B cell (primary cell): ENCODE measurements around the gene ERC2. TPM values are rescaled to one million over a fixed set of nuclear protein-coding genes. Genes with fewer than 3 reads are reported as not detected.

Source experiments
- ATAC-seq: fragments of 200-7000 bp; cut with Tn5 transposase; one replicate; pipeline ENCODE4 v1.10.0; 2021; ENCODE audit warnings: low read depth, mild to moderate bottlenecking, moderate number of reproducible peaks, moderate library complexity
- CTCF ChIA-PET: fragments of 350-600 bp; sonication (Branson Sonifier 250); formaldehyde crosslinking; loops from one replicate; lab custom pipeline; 2021; ENCODE audit warnings: antibody characterized with exemption, inconsistent platforms; lab: Charles Lee
- POLR2A ChIA-PET: fragments of 350-600 bp; sonication (Branson Sonifier 250); formaldehyde crosslinking; loops from one replicate; lab custom pipeline; 2021; ENCODE audit warnings: antibody characterized with exemption; lab: Charles Lee
- DNase-seq: peaks from one replicate; pipeline ENCODE4 v3.0.0; 2013
- H2AFZ ChIP-seq: 2 replicates; pipeline ENCODE4 v1.6.1; 2012; ENCODE audit warnings: mild to moderate bottlenecking, low read depth, low read length; ENCODE audit not compliant: insufficient read depth, poor library complexity, severe bottlenecking
- H3K27ac ChIP-seq, 2 donors: 1 replicate in 1 of 2; 2 replicates in 1 of 2; pipeline ENCODE4 v1.5.1; 2012 to 2013; ENCODE audit warnings: low read length in 2 of 2, mild to moderate bottlenecking in 2 of 2, moderate library complexity in 1 of 2
- H3K27me3 ChIP-seq, 4 experiments: fragments of 200-600 bp in 1 of 4; sonication (generic) in 1 of 4; replicated peaks in 1 of 4; 1 replicate in 2 of 4; 2 replicates in 2 of 4; pipeline versions ENCODE4 v1.6.1 to v1.7.0; 2013 to 2016; ENCODE audit warnings: low read length in 3 of 4, mild to moderate bottlenecking in 2 of 4, mixed read lengths in 1 of 4, moderate library complexity in 1 of 4; ENCODE audit not compliant: insufficient read depth in 4 of 4, control insufficient read depth in 3 of 4; ENCODE audit errors: control extremely low read depth in 1 of 4
- H3K36me3 ChIP-seq, 2 experiments: replicated peaks in 1 of 2; 1 replicate in 1 of 2; 2 replicates in 1 of 2; pipeline versions ENCODE4 v1.6.1 to v1.7.1; 2013; ENCODE audit warnings: low read length in 1 of 2; ENCODE audit not compliant: insufficient read depth in 2 of 2, control insufficient read depth in 1 of 2; ENCODE audit errors: control extremely low read depth in 1 of 2, extremely low read depth in 1 of 2
- H3K4me1 ChIP-seq, 2 donors: fragments of 200-600 bp in 1 of 2; sonication (generic) in 1 of 2; 1 replicate in 1 of 2; 2 replicates in 1 of 2; pipeline versions ENCODE4 v1.5.1 to v1.6.1; 2013 to 2017; ENCODE audit warnings: low read length in 2 of 2; ENCODE audit not compliant: control insufficient read depth in 2 of 2, insufficient read depth in 2 of 2
- H3K4me2 ChIP-seq: replicated peaks from 2 replicates; pipeline ENCODE3; 2012; ENCODE audit warnings: mild to moderate bottlenecking, low read depth, low read length; ENCODE audit not compliant: poor library complexity, severe bottlenecking
- H3K4me3 ChIP-seq, 5 experiments: fragments of 200-600 bp in 1 of 5; sonication (generic) in 1 of 5; 1 replicate in 3 of 5; 2 replicates in 2 of 5; pipeline versions ENCODE4 v1.5.1 to v1.7.0; 2011 to 2016; ENCODE audit warnings: low read length in 4 of 5, mild to moderate bottlenecking in 4 of 5, low read depth in 2 of 5, control low read depth in 1 of 5, moderate library complexity in 1 of 5; ENCODE audit not compliant: insufficient read depth in 1 of 5; ENCODE audit errors: control extremely low read depth in 1 of 5, extremely low read depth in 1 of 5
- H3K79me2 ChIP-seq: fragments of 200-600 bp; sonication (generic); one replicate; pipeline ENCODE4 v1.6.0; 2016; ENCODE audit warnings: low read length; ENCODE audit not compliant: control insufficient read depth, insufficient read depth
- H3K9ac ChIP-seq: fragments of 200-600 bp; sonication (generic); 2 replicates; pipeline ENCODE4 v1.6.1; 2017; ENCODE audit warnings: mild to moderate bottlenecking, low read length, moderate library complexity
- H3K9me3 ChIP-seq, 3 donors: one replicate each; pipeline versions ENCODE4 v1.6.1 to v1.7.1; 2013; ENCODE audit warnings: low read length in 2 of 3; ENCODE audit not compliant: control insufficient read depth in 2 of 3, insufficient read depth in 1 of 3; ENCODE audit errors: control extremely low read depth in 1 of 3
- H4K20me1 ChIP-seq: 2 replicates; pipeline ENCODE4 v1.6.0; 2012; ENCODE audit warnings: mild to moderate bottlenecking, low read length; ENCODE audit not compliant: insufficient read depth, control insufficient read depth, poor library complexity, severe bottlenecking
- H3K27ac Mint-ChIP-seq: one replicate; pipeline ENCODE4 v1.8.0; 2021; ENCODE audit warnings: mixed read lengths
- H3K27me3 Mint-ChIP-seq: one replicate; pipeline ENCODE4 v1.8.0; 2021; ENCODE audit warnings: mixed read lengths
- H3K4me1 Mint-ChIP-seq: one replicate; pipeline ENCODE4 v1.8.0; 2021; ENCODE audit warnings: mixed read lengths
- H3K4me3 Mint-ChIP-seq: one replicate; pipeline ENCODE4 v1.8.0; 2021; ENCODE audit warnings: mixed read lengths
- H3K9me3 Mint-ChIP-seq: one replicate; pipeline ENCODE4 v1.8.0; 2022; ENCODE audit warnings: mixed read lengths; ENCODE audit not compliant: insufficient read depth
- EZH2 ChIP-seq: IDR thresholded peaks from 2 replicates; pipeline ENCODE4 v1.6.1; 2012; ENCODE audit warnings: borderline replicate concordance, low read depth, mild to moderate bottlenecking, moderate library complexity, low read length; ENCODE audit not compliant: insufficient read depth, poor library complexity, severe bottlenecking
- WGBS: methylation state at CpG from one replicate; pipeline ENCODE4 v1.1.5; 2013; ENCODE audit warnings: missing lambda C conversion rate; ENCODE audit not compliant: insufficient coverage; 5-methylcytosine and 5-hydroxymethylcytosine counted together
- intact Hi-C: fragments of 100-400 bp; cut with micrococcal nuclease; formaldehyde crosslinking; loops from one replicate; pipeline ENCODE4 v1.10.0; 2022
- polyA plus RNA-seq: library from polyadenylated mRNA; depleted of rRNA; stranded (reverse); fragments of >200 nt; gene quantifications from 2 replicates; pipeline ENCODE4 v1.2.3, GENCODE V29; 2012
- total RNA-seq, 2 donors: library from RNA; stranded (reverse); fragments of 120-200 nt in 1 of 2; gene quantifications; 1 replicate in 1 of 2; 2 replicates in 1 of 2; pipeline versions ENCODE4 v1.2.3 to v1.2.4, GENCODE V29; 2013 to 2022
- TF ChIP-seq, protein P1 (sequence below): fragments of 200-600 bp; IDR thresholded peaks from one replicate; pipeline ENCODE4 v1.8.0; 2022; ENCODE audit warnings: antibody characterized with exemption, mild to moderate bottlenecking

Gene ERC2
- total and polyA plus RNA-seq, 2 donors (not counting 1 experiment from before 2014, with no cell fraction given): not detected

DNA sequence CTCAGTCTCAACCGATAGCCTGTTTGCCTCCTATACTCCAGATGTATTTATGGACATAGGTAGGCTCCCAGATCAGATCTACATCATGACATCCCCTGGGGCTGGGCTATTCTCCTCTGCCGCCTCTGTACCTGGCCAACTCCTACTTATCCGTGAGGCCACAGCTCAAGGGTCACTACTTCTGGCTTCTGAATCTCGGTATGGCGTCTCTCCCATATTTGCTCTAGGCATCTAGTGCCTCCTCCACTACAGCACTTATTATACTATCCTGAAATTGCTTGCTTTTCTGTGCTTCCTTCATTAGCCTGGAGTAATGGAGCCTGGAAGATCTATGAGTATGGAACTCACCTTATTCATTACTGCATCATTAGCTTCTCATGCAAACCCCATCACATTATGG is 808.6 kb downstream of the ERC2 start:
- Mint-ChIP-seq H3K27me3 (no peaks in the 10 kb centered on the region), H3K27ac (no peak overlapping the region), H3K4me3 (no peak overlapping the region), H3K4me1 (no peaks in the 10 kb centered on the region), H3K9me3 (no peaks in the 10 kb centered on the region)
- no peak for TF ChIP-seq EZH2
- TF ChIP-seq, protein P1, sequence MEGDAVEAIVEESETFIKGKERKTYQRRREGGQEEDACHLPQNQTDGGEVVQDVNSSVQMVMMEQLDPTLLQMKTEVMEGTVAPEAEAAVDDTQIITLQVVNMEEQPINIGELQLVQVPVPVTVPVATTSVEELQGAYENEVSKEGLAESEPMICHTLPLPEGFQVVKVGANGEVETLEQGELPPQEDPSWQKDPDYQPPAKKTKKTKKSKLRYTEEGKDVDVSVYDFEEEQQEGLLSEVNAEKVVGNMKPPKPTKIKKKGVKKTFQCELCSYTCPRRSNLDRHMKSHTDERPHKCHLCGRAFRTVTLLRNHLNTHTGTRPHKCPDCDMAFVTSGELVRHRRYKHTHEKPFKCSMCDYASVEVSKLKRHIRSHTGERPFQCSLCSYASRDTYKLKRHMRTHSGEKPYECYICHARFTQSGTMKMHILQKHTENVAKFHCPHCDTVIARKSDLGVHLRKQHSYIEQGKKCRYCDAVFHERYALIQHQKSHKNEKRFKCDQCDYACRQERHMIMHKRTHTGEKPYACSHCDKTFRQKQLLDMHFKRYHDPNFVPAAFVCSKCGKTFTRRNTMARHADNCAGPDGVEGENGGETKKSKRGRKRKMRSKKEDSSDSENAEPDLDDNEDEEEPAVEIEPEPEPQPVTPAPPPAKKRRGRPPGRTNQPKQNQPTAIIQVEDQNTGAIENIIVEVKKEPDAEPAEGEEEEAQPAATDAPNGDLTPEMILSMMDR: no peak
- no peaks in the 10 kb centered on the region for H3K79me2 ChIP-seq
- H3K27me3 ChIP-seq: no peaks in the 10 kb centered on the region
- no peak overlapping the region for H2AFZ ChIP-seq
- H3K4me2 ChIP-seq: no peak overlapping the region
- DNase-seq: no peak
- H3K4me3 ChIP-seq: no peak overlapping the region
- POLR2A ChIA-PET: no interaction called here
- no peaks in the 10 kb centered on the region for H4K20me1 ChIP-seq
- H3K4me1 ChIP-seq: no peaks in the 10 kb centered on the region
- intact Hi-C loops: no loop called here
- H3K9ac ChIP-seq: no peak overlapping the region
- no peak for ATAC-seq
- WGBS: 97% methylated on average over 2 of the region's 5 CpGs
- CTCF ChIA-PET: no interaction called here
- no peaks in the 10 kb centered on the region for H3K36me3 ChIP-seq
- no peak overlapping the region for H3K27ac ChIP-seq
- no peaks in the 10 kb centered on the region for H3K9me3 ChIP-seq

DNA sequence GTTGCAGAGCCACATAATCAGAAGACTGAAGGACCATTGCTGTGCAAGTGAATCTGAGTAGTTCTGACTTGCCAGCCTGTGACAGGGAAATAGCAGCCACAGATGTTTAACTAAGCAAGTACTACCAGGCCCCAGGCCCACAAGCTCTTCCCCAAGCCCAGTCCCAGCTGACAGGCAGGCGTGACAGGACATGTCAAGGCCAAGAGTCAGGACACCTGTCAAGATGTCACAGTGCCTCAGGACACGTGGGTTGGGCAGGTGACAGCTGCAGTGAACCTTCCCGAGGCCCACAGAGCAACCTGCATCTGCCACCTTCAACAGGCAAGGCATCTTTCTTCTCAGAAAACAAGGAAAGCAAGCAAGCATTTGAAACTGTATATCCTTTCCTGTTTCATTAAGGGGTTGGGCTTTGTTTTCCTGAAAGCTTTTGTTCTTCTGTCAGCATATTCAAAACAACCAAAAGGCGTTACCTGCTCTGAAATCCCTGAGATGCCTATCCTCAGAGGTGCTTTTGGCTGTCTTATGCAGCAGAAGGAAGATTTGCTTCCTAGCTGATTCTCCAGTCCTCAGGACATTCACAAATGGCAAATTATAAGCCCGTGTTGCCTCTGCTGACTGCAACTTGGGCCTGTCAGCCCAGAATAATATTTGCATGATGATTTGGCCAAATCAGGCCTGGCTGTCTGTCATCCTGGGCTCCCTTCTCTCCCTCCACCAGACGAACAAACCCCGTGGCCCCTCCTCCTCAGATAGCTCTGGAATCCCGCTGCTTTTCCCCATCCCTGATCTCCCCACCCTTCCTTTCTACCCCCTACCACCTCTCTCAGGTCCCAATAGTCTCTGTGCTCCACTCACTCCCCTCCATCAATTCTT is 809.3 kb downstream of the ERC2 start:
- H3K9me3 Mint-ChIP-seq: no peaks in the 10 kb centered on the region
- Histone ChIP-seq H4K20me1 (no peaks in the 10 kb centered on the region), H3K4me2 (no peak overlapping the region), H3K9ac (no peak overlapping the region), H3K27ac (no peak overlapping the region), H3K9me3 (no peaks in the 10 kb centered on the region), H3K4me3 (no peak overlapping the region), H3K4me1 (no peaks in the 10 kb centered on the region), H3K79me2 (no peaks in the 10 kb centered on the region), H2AFZ (no peak overlapping the region), H3K36me3 (no peaks in the 10 kb centered on the region), H3K27me3 (no peaks in the 10 kb centered on the region)
- ATAC-seq (no peak), DNase-seq (no peak)
- ChIA-PET POLR2A (no interaction called here), CTCF (interaction anchor here (1.1 kb wide), 1 partner anchor 12 kb away, joined by 3 read pairs; no protein-coding TSS in a partner anchor)
- intact Hi-C loops: no loop called here
- H3K27me3 Mint-ChIP-seq: no peaks in the 10 kb centered on the region
- no peak overlapping the region for H3K4me3 Mint-ChIP-seq
- TF ChIP-seq, protein P1: no peak
- no peak for TF ChIP-seq EZH2
- 77% methylated on average over 8 of the region's 8 CpGs for WGBS
- H3K27ac Mint-ChIP-seq: no peak overlapping the region
- H3K4me1 Mint-ChIP-seq: no peaks in the 10 kb centered on the region
